ENCODE measurements around the gene PARVA.

Gene PARVA

DNA sequence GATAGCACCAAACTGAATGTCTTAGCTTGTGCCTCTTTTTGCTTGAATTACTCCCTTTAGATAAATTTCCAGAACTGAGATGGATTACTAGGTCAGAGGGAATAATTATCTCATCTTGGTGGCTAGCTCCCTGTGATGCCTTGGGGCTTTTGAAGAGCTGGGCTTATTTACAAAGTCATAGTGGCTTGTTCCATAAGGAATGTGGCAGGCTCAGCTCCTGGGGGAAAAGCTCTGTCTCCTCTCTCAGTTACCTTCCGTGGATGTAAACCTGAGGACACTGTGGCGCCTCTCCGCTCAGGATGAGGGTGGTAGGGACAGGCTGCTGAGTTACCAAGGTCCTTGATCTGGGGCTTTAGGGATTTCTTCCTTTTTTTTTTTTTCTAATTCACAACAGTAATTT is 121.7 kb downstream of the PARVA start:
- in situ Hi-C loops (cut with HindIII; ENCODE audit: low sequenced_read_pairs) = no loop called here
- DNase-seq (ENCODE audit: low read depth, low spot score) = no peak
- no peak overlapping the region for H3K4me3 ChIP-seq (ENCODE audit: low read depth, low read length)
- TF ChIP-seq, protein P1, sequence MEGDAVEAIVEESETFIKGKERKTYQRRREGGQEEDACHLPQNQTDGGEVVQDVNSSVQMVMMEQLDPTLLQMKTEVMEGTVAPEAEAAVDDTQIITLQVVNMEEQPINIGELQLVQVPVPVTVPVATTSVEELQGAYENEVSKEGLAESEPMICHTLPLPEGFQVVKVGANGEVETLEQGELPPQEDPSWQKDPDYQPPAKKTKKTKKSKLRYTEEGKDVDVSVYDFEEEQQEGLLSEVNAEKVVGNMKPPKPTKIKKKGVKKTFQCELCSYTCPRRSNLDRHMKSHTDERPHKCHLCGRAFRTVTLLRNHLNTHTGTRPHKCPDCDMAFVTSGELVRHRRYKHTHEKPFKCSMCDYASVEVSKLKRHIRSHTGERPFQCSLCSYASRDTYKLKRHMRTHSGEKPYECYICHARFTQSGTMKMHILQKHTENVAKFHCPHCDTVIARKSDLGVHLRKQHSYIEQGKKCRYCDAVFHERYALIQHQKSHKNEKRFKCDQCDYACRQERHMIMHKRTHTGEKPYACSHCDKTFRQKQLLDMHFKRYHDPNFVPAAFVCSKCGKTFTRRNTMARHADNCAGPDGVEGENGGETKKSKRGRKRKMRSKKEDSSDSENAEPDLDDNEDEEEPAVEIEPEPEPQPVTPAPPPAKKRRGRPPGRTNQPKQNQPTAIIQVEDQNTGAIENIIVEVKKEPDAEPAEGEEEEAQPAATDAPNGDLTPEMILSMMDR (IDR thresholded peaks at IDR 0.05; ENCODE audit: low read depth, low read length) = no peak

DNA sequence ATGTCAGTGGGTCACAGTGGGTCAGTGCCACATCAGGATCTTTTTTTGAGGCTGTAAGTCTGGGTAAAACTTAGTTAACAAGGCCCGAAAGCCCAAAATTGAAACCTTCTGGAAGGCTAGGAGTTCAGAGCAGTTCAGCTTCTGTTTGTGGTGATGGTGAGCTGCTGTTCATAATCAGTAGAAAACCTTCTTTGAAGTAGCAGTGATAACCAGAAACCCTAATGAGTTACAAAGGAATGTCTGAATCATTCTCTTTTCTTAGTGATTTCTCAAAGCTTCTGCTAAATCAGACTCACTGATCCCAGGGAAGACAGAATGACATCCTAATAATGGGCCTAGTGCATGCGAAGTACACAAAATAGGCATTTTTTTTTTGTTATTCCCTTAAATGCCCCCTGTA is 124.7 kb downstream of the PARVA start:
- in situ Hi-C loops (cut with HindIII; ENCODE audit: low sequenced_read_pairs) = no loop called here
- TF ChIP-seq, protein P1 (IDR thresholded peaks at IDR 0.05; ENCODE audit: low read depth, low read length) = no peak
- H3K4me3 ChIP-seq (ENCODE audit: low read depth, low read length) = no peak overlapping the region
- peak; percentile 45 for DNase-seq (ENCODE audit: low read depth, low spot score)

DNA sequence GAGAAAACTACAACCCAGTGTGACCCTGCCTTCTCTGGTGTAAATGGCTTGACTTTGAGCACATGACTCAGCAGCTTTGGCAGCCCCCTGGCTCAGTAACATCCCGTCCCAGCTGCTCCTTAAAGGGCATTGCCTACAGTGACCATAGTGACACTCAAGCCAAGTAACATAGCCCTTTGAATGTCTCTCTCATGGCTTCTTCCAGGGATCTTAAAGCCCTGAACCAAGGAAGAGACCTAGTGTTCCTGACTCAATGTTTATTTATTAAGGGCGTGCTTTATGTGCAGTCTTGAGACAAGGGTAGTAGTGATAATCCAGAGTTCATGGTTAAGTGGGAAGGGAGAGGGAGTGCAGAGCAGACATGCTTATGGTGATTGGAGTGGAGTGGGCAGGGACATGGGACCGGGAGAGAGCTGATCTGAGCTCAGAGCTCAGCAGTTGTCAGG is 125.7 kb downstream of the PARVA start:
- peak; percentile 34 for DNase-seq (ENCODE audit: low read depth, low spot score)
- TF ChIP-seq, protein P1 (IDR thresholded peaks at IDR 0.05; ENCODE audit: low read depth, low read length) = no peak
- no peak overlapping the region for H3K4me3 ChIP-seq (ENCODE audit: low read depth, low read length)
- in situ Hi-C loops (cut with HindIII; ENCODE audit: low sequenced_read_pairs) = no loop called here

DNA sequence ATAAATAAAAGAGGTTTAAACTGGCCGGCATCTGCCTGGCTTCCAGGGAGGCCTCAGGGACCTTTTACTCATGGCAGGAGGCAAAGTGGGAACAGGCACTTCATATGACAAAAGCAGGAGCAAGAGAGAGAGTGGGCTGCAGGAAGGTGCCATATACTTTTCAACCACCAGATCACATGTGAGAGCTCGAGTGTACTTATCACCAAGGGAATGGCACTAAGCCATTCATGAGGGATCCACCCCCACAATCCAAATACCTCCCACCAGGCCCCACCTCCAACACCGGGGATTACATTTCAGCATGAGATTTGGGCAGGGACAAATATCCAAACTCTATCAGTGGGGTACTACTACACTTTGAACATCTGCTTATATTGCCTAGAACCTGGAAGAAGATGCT is 126.5 kb downstream of the PARVA start:
- in situ Hi-C loops (cut with HindIII; ENCODE audit: low sequenced_read_pairs) = no loop called here
- DNase-seq (ENCODE audit: low read depth, low spot score) = no peak
- TF ChIP-seq, protein P1 (IDR thresholded peaks at IDR 0.05; ENCODE audit: low read depth, low read length) = no peak
- no peak overlapping the region for H3K4me3 ChIP-seq (ENCODE audit: low read depth, low read length)

DNA sequence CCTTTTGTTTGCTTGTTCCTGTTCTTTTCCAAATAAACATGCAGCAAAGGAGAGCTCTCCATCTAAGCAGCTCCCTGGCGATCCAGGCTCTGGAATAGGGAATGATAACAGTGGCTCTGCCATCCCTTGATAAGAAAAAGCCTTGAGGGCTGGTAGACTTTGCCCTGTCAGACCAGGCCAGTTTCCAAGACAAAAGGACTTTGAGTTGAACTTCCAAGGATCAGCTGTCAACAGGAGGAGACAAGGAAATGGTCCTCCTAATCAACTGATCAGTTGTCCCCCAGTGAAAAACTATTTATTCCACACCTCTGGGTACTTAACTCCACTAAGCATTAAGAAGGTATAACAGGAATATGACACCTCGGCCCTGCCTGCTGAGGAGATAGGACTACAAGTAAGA is 127.8 kb downstream of the PARVA start:
- TF ChIP-seq, protein P1 (IDR thresholded peaks at IDR 0.05; ENCODE audit: low read depth, low read length) = no peak

DNA sequence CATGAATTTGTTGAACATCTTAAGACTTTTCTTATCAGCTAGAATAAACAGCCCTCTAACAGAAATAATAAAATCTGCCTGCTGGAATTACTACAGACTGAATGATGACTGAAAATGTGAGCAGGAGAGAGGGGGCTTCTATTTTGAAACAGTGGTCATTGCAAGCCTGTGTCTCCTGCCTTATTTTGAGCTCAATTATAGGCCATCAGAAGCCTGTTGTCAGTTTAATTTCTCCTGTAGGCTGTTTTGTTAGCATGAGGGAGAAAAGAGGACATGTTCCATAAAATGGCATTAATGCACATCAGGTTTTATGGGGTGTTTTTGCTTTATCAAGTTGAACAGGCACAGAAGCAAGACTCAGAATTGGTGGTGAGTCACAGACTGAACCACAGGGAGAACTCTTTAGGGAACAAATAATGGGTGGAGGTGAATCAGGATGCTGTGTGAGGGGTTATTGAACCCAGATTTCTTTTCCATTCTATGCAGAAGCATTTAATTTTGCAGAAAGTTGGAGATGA is 129.1 kb downstream of the PARVA start:
- peak; percentile 49 for DNase-seq (ENCODE audit: low read depth, low spot score)

More for the DNA sequence above, 127.8 kb downstream of the PARVA start:
- no peak for DNase-seq (ENCODE audit: low read depth, low spot score)
- in situ Hi-C loops (cut with HindIII; ENCODE audit: low sequenced_read_pairs) = no loop called here
- no peak overlapping the region for H3K4me3 ChIP-seq (ENCODE audit: low read depth, low read length)

More for the DNA sequence above, 129.1 kb downstream of the PARVA start:
- TF ChIP-seq, protein P1 (IDR thresholded peaks at IDR 0.05; ENCODE audit: low read depth, low read length) = no peak
- no peak overlapping the region for H3K4me3 ChIP-seq (ENCODE audit: low read depth, low read length)
- in situ Hi-C loops (cut with HindIII; ENCODE audit: low sequenced_read_pairs) = no loop called here
